Stimulated activated naive CD4-positive, alpha-beta T cell treated with Interleukin-2 at 50 U/mL for 16 hours (primary cell): ENCODE data around the gene CES2.
"Not testable (repeated sequence)": the region's sequence is repeated elsewhere in the genome, so short reads cannot be mapped to it uniquely, and the experiment has no call there.

ENCODE experiments used
- DNase-seq: peaks from one replicate; lab custom pipeline; 2025; lab: John Stamatoyannopoulos, UW

The CES2 gene

GRCh38 chr16:66934839-66935313, 440 bp upstream of the CES2 start:
- not testable (repeated sequence) for DNase-seq

GRCh38 chr16:66936462-66936861, 1.1 kb downstream of the CES2 start:
- no peak for DNase-seq

- DNase-seq: no peak
Observed at GRCh38 chr16:66936889-66937554, 1.7 kb downstream of the CES2 start.

- DNase-seq: no peak
Observed at GRCh38 chr16:66937725-66938337, 2.5 kb downstream of the CES2 start.

- no peak for DNase-seq
Observed at GRCh38 chr16:66939366-66939765, 4.0 kb downstream of the CES2 start.

- no peak for DNase-seq
Observed at GRCh38 chr16:66940236-66940635, 4.9 kb downstream of the CES2 start.

- DNase-seq: no peak
Observed at GRCh38 chr16:66942981-66943380, 7.7 kb downstream of the CES2 start.

GRCh38 chr16:66943426-66944053, 8.2 kb downstream of the CES2 start:
- DNase-seq: no peak

GRCh38 chr16:66944054-66944441, 8.7 kb downstream of the CES2 start:
- DNase-seq: no peak

- not testable (repeated sequence) for DNase-seq
Observed at GRCh38 chr16:66944971-66945370, 9.7 kb downstream of the CES2 start.

- DNase-seq: no peak
Observed at GRCh38 chr16:66945939-66946338, 10.6 kb downstream of the CES2 start.

- DNase-seq: no peak
Observed at GRCh38 chr16:66946541-66946940, 11.2 kb downstream of the CES2 start.

- no peak for DNase-seq
Observed at GRCh38 chr16:66946974-66947301, 11.6 kb downstream of the CES2 start.

- peak; percentile 68 for DNase-seq
Observed at GRCh38 chr16:66947302-66948065, 12.2 kb downstream of the CES2 start.

- no peak for DNase-seq
Observed at GRCh38 chr16:66948134-66948836, 13.0 kb downstream of the CES2 start.

GRCh38 chr16:66948837-66949225, 13.5 kb downstream of the CES2 start:
- DNase-seq: no peak

- no peak for DNase-seq
Observed at GRCh38 chr16:66949472-66949871, 14.2 kb downstream of the CES2 start.

GRCh38 chr16:66950437-66950836, 15.1 kb downstream of the CES2 start:
- DNase-seq: no peak

GRCh38 chr16:66950971-66951790, 15.9 kb downstream of the CES2 start:
- DNase-seq: no peak

- no peak for DNase-seq
Observed at GRCh38 chr16:66952430-66953110, 17.3 kb downstream of the CES2 start.
